Measurements from ENCODE around the gene MCC. TPM values are rescaled to one million over a fixed set of nuclear protein-coding genes. Genes with fewer than 3 reads are reported as not detected.

Gene MCC
- total and polyA plus RNA-seq, 2 experiments from 2014 or later = 8.3 to 31.5 TPM

- no peak overlapping the region for H3K4me3 ChIP-seq
- no peaks in the 10 kb centered on the region for H3K9me2 ChIP-seq (replicated peaks; ENCODE audit: insufficient read depth)
- no peaks in the 10 kb centered on the region for H3K27me3 ChIP-seq
- no peaks in the 10 kb centered on the region for H4K20me1 ChIP-seq (ENCODE audit: insufficient read depth, poor library complexity, severe bottlenecking)
- no peaks in the 10 kb centered on the region for H3K9me3 ChIP-seq (ENCODE audit: low read depth)
- H2AFZ ChIP-seq = no peak overlapping the region
- H3K79me2 ChIP-seq = no peaks in the 10 kb centered on the region
- H3K27ac ChIP-seq = no peak overlapping the region
- TF ChIP-seq EZH2 (IDR thresholded peaks at IDR 0.05; ENCODE audit: borderline replicate concordance) (no peak), EZH2phosphoT487 (IDR thresholded peaks at IDR 0.05; ENCODE audit: low read depth, severe bottlenecking, unreplicated experiment) (no peak)
- TF ChIP-seq, protein P1, sequence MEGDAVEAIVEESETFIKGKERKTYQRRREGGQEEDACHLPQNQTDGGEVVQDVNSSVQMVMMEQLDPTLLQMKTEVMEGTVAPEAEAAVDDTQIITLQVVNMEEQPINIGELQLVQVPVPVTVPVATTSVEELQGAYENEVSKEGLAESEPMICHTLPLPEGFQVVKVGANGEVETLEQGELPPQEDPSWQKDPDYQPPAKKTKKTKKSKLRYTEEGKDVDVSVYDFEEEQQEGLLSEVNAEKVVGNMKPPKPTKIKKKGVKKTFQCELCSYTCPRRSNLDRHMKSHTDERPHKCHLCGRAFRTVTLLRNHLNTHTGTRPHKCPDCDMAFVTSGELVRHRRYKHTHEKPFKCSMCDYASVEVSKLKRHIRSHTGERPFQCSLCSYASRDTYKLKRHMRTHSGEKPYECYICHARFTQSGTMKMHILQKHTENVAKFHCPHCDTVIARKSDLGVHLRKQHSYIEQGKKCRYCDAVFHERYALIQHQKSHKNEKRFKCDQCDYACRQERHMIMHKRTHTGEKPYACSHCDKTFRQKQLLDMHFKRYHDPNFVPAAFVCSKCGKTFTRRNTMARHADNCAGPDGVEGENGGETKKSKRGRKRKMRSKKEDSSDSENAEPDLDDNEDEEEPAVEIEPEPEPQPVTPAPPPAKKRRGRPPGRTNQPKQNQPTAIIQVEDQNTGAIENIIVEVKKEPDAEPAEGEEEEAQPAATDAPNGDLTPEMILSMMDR (IDR thresholded peaks at IDR 0.05; ENCODE audit: poor library complexity) = no peak
- H3K36me3 ChIP-seq (replicated peaks; ENCODE audit: insufficient read depth, low read depth) = no peaks in the 10 kb centered on the region
- H3K4me1 ChIP-seq (ENCODE audit: insufficient read depth) = no peaks in the 10 kb centered on the region
- WGBS (ENCODE audit: low lambda C conversion rate, missing lambda C conversion rate) = 74% methylated on average over 1 of the region's 1 CpG
- H3K4me2 ChIP-seq = no peak overlapping the region
- no peak for DNase-seq (ENCODE audit: low spot score)
Observed at GRCh38 chr5:113035096-113035495, 453.2 kb downstream of the MCC start.

DNA sequence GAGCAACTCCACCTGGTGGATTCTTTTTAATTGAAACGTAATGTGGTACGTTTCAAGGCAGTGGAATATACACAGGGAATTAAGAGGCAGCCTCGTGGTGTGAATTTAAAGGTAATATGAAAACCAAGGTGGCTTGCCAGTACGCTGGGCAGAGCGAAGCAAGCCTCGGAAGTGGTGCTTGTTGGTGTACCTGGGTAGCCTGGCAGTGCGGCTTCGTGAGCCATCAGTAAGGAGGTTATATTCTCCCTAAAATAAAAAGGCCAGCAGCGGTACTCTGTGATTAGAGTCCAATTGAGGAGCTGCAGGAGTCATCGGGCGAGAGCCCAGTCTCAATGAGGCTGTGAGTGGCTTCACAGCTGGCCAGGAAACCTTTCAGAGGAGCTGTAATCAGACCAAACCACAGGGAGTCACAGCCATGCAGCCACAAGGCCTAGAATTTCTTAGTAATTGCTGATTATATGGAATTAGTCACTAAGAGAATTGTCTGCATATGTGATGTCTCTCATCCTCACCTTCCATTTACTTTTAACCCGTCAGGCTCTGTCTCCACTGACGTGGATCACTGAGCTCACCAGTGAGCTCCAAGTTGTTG is 454.0 kb downstream of the MCC start:
- Histone ChIP-seq H3K79me2 (no peaks in the 10 kb centered on the region), H3K4me2 (no peak overlapping the region), H2AFZ (no peak overlapping the region), H3K27ac (no peak overlapping the region), H4K20me1 (ENCODE audit: insufficient read depth, poor library complexity, severe bottlenecking) (no peaks in the 10 kb centered on the region), H3K27me3 (no peaks in the 10 kb centered on the region), H3K9me3 (ENCODE audit: low read depth) (no peaks in the 10 kb centered on the region), H3K4me3 (no peak overlapping the region), H3K9me2 (replicated peaks; ENCODE audit: insufficient read depth) (no peaks in the 10 kb centered on the region), H3K4me1 (ENCODE audit: insufficient read depth) (no peaks in the 10 kb centered on the region), H3K36me3 (replicated peaks; ENCODE audit: insufficient read depth, low read depth) (no peaks in the 10 kb centered on the region)
- TF ChIP-seq EZH2 (IDR thresholded peaks at IDR 0.05; ENCODE audit: borderline replicate concordance) (no peak), EZH2phosphoT487 (IDR thresholded peaks at IDR 0.05; ENCODE audit: low read depth, severe bottlenecking, unreplicated experiment) (no peak)
- TF ChIP-seq, protein P1 (IDR thresholded peaks at IDR 0.05; ENCODE audit: poor library complexity) = no peak
- 89% methylated on average over 13 of the region's 13 CpGs for WGBS (ENCODE audit: low lambda C conversion rate, missing lambda C conversion rate)
- DNase-seq (ENCODE audit: low spot score) = no peak

- H3K4me3 ChIP-seq = no peak overlapping the region
- no peaks in the 10 kb centered on the region for H3K9me3 ChIP-seq (ENCODE audit: low read depth)
- no peak overlapping the region for H3K4me2 ChIP-seq
- 91% methylated on average over 2 of the region's 2 CpGs for WGBS (ENCODE audit: low lambda C conversion rate, missing lambda C conversion rate)
- no peaks in the 10 kb centered on the region for H3K9me2 ChIP-seq (replicated peaks; ENCODE audit: insufficient read depth)
- no peak for DNase-seq (ENCODE audit: low spot score)
- no peaks in the 10 kb centered on the region for H4K20me1 ChIP-seq (ENCODE audit: insufficient read depth, poor library complexity, severe bottlenecking)
- H3K4me1 ChIP-seq (ENCODE audit: insufficient read depth) = no peaks in the 10 kb centered on the region
- H3K27ac ChIP-seq = no peak overlapping the region
- no peaks in the 10 kb centered on the region for H3K36me3 ChIP-seq (replicated peaks; ENCODE audit: insufficient read depth, low read depth)
- no peaks in the 10 kb centered on the region for H3K79me2 ChIP-seq
- no peaks in the 10 kb centered on the region for H3K27me3 ChIP-seq
- no peak overlapping the region for H2AFZ ChIP-seq
- TF ChIP-seq, protein P1 (IDR thresholded peaks at IDR 0.05; ENCODE audit: poor library complexity) = no peak
- no peak for TF ChIP-seq EZH2phosphoT487 (IDR thresholded peaks at IDR 0.05; ENCODE audit: low read depth, severe bottlenecking, unreplicated experiment)
- TF ChIP-seq EZH2 (IDR thresholded peaks at IDR 0.05; ENCODE audit: borderline replicate concordance) = no peak
Observed at GRCh38 chr5:113031557-113031956, 456.7 kb downstream of the MCC start.

Data from hepatocyte (in vitro differentiated cells).